ENCODE measurements around the gene ZNF574. TPM values are rescaled to one million over a fixed set of nuclear protein-coding genes. Genes with fewer than 3 reads are reported as not detected.
A peak's percentile ranks its signal among the peaks of the same experiment; 100 is the strongest.

ZNF574 gene
- total RNA-seq, 1 experiment from 2014 or later: 35.6 TPM

DNA sequence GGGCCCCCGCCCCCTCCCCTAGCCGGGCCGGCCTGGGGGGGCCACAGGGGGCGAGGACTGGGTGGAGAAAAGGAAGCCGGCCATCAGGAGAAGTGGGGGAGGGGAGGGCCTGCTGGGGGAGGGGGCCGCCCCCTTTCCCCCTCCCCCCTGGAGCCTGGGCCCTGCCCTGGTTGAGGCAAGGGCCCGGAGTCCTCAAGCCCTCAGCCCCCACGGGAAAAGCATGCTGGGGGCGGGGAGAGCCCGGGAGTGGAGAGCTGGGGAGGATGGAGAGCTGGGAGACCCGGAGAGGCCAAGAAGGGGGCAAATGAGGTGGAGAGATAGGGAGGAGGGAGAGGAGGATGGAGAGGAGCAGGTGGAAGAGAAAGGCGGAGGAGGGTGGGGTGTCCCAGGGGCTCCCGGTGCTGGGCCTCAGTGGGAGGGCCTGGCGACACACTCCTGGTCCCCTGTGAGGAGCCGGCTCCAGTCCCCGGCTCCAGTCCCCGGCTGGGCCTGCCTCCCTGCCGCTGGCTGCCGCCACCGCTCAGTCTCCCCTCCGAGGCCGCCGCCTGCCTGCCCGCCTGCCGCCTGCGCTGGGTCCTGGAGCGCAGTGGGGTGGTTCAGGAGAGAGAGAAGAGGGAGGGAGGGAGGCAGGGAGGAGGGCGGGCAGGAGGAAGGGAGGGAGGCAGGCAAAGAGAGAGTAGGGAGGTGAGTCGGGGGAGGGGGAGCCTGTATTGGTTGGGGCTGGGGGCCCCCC is 6.2 kb upstream of the ZNF574 start, which contains the start of gene GRIK5:
TSS of gene GRIK5 (minus strand) at position 588 of the 733 bp plus-strand sequence. CDS start 4,436 bp downstream, outside the sequence.
- Histone ChIP-seq H2BK5ac (ENCODE audit: insufficient read length, low read length) (no peak within 1 kb of the TSS), H3K4ac (ENCODE audit: low read depth, low read length) (no peak within 1 kb of the TSS), H4K20me1 (ENCODE audit: control insufficient read depth, insufficient read depth, insufficient read length) (no peaks in the 10 kb centered on the region), H3K27me3 (ENCODE audit: insufficient read depth, low read length) (no peaks in the 10 kb centered on the region), H3K79me1 (ENCODE audit: insufficient read depth, low read depth, low read length, poor library complexity, severe bottlenecking) (no peaks in the 10 kb centered on the region), H3K23me2 (ENCODE audit: insufficient read length, low read depth, low read length, poor library complexity, severe bottlenecking) (peaks cover 16% of the 10 kb centered on the region), H2BK12ac (ENCODE audit: insufficient read length, low read depth, low read length) (no peak within 1 kb of the TSS), H3K14ac (ENCODE audit: insufficient read depth, low read length) (no peak within 1 kb of the TSS), H2BK15ac (ENCODE audit: low read depth, low read length) (no peak within 1 kb of the TSS), H2BK120ac (ENCODE audit: low read depth, low read length, poor library complexity, severe bottlenecking) (no peak within 1 kb of the TSS), H2AK5ac (ENCODE audit: insufficient read length, low read length) (no peak within 1 kb of the TSS), H3K9me3 (ENCODE audit: control insufficient read depth, low read depth, low read length) (no peaks in the 10 kb centered on the region), H3K56ac (ENCODE audit: insufficient read length, low read depth, low read length) (no peak within 1 kb of the TSS), H3K23ac (ENCODE audit: insufficient read length, low read depth, low read length) (no peak within 1 kb of the TSS), H3K4me2 (ENCODE audit: insufficient read depth, insufficient read length, low read length) (peak within 1 kb of the TSS; percentile 81), H3K9ac (ENCODE audit: extremely low read depth, insufficient read length, low read length) (peak within 1 kb of the TSS; percentile 46), H3K79me2 (ENCODE audit: insufficient read depth, low read length) (peaks cover 3% of the 10 kb centered on the region; the same call in 1 of the 2 replicates), H3K4me1 (ENCODE audit: insufficient read depth, low read length) (peaks cover 2% of the 10 kb centered on the region; the same call in 1 of the 2 replicates), H3K18ac (ENCODE audit: insufficient read length, low read depth, low read length) (no peak within 1 kb of the TSS), H2AFZ (ENCODE audit: low read length) (no peak within 1 kb of the TSS), H4K91ac (ENCODE audit: insufficient read length, low read depth, low read length) (no peak within 1 kb of the TSS), H4K8ac (replicated peaks; ENCODE audit: insufficient read length, low read depth, low read length) (no peak within 1 kb of the TSS), H4K5ac (ENCODE audit: insufficient read length, low read depth, low read length) (no peak within 1 kb of the TSS), H3T11ph (ENCODE audit: low read length) (no peak within 1 kb of the TSS), H3K27ac (ENCODE audit: insufficient read length, low read depth, low read length) (no peak within 1 kb of the TSS), H2BK20ac (ENCODE audit: low read depth, low read length, poor library complexity, severe bottlenecking) (no peak within 1 kb of the TSS)
- no peak within 1 kb of the TSS; a peak in 2 of 5 replicates for H3K4me3 Mint-ChIP-seq
- H3K9me3 Mint-ChIP-seq: no peaks in the 10 kb centered on the region
- DNase-seq: peak; percentile 56
- TF ChIP-seq, protein P1, sequence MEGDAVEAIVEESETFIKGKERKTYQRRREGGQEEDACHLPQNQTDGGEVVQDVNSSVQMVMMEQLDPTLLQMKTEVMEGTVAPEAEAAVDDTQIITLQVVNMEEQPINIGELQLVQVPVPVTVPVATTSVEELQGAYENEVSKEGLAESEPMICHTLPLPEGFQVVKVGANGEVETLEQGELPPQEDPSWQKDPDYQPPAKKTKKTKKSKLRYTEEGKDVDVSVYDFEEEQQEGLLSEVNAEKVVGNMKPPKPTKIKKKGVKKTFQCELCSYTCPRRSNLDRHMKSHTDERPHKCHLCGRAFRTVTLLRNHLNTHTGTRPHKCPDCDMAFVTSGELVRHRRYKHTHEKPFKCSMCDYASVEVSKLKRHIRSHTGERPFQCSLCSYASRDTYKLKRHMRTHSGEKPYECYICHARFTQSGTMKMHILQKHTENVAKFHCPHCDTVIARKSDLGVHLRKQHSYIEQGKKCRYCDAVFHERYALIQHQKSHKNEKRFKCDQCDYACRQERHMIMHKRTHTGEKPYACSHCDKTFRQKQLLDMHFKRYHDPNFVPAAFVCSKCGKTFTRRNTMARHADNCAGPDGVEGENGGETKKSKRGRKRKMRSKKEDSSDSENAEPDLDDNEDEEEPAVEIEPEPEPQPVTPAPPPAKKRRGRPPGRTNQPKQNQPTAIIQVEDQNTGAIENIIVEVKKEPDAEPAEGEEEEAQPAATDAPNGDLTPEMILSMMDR (conservative IDR thresholded peaks at IDR 0.05): no peak
- peak within 1 kb of the TSS in 2 of 3 experiments; percentile 18 to 28; a peak in 3 of 7 replicates for H3K27ac Mint-ChIP-seq
- WGBS (ENCODE audit: extremely low coverage, insufficient read length, low lambda C conversion rate): no CpG with 5 or more reads among the region's 29 CpGs
- H3K27me3 Mint-ChIP-seq (ENCODE audit: low read depth): no peaks in the 10 kb centered on the region; the same call in 1 of the 2 replicates
- H3K36me3 Mint-ChIP-seq (ENCODE audit: insufficient read depth in 1 of 3, low read depth in 3 of 3): peaks cover 0 to 11% (median 6%) of the 10 kb centered on the region in 3 experiments
- H3K4me1 Mint-ChIP-seq: peaks cover 9 to 17% of the 10 kb centered on the region in 2 experiments

Measured in H9 (cell line).